Measurements from ENCODE around the gene ZCCHC7. TPM values are rescaled to one million over a fixed set of nuclear protein-coding genes. Genes with fewer than 3 reads are reported as not detected.
A peak's percentile ranks its signal among the peaks of the same experiment; 100 is the strongest.

Gene ZCCHC7
- total and polyA plus RNA-seq, 7 experiments from 2014 or later = 26.1 to 47.1 (median 40.3) TPM

- DNase-seq (no peak), ATAC-seq (no peak)
- H3K4me1 Mint-ChIP-seq = peaks cover 23 to 52% (median 39%) of the 10 kb centered on the region in 7 donors
- peak overlapping the region in 2 of 9 donors; percentile 2 to 18 for H3K27ac Mint-ChIP-seq
- Histone ChIP-seq H3K4me3 (ENCODE audit: low read length) (no peak overlapping the region), H3K27me3 (ENCODE audit: control insufficient read depth in 2 of 2, insufficient read depth in 2 of 2, low read length in 2 of 2) (no peaks in the 10 kb centered on the region), H3K36me3 (ENCODE audit: control insufficient read depth in 2 of 3, insufficient read depth in 3 of 3, low read length in 3 of 3) (peaks cover 0 to 8% (median 0%) of the 10 kb centered on the region in 3 experiments), H3K9me3 (ENCODE audit: control insufficient read depth in 2 of 3, low read length in 3 of 3) (no peaks in the 10 kb centered on the region), H3K4me1 (ENCODE audit: control insufficient read depth in 2 of 2, insufficient read depth in 2 of 2, low read length in 2 of 2) (no peaks in the 10 kb centered on the region), H3K27ac (ENCODE audit: low read depth, low read length) (no peak overlapping the region)
- H3K36me3 Mint-ChIP-seq = peaks cover 12 to 50% (median 41%) of the 10 kb centered on the region in 5 donors
- peaks cover 0 to 1% (median 0%) of the 10 kb centered on the region in 11 donors for H3K9me3 Mint-ChIP-seq
- H3K27me3 Mint-ChIP-seq = no peaks in the 10 kb centered on the region
- intact Hi-C loops (cut with micrococcal nuclease) = loop anchor here in 1 of 2 donors (2.0 kb wide), 1 partner anchor 14 kb away; no protein-coding TSS in a partner anchor
- peak overlapping the region in 1 of 10 donors; percentile 8 for H3K4me3 Mint-ChIP-seq
- ChIA-PET POLR2A (no interaction called here), CTCF (no interaction called here)
Measured at GRCh38 chr9:37210737-37211523, 90.6 kb downstream of the ZCCHC7 start.

- Histone ChIP-seq H3K27me3 (ENCODE audit: control insufficient read depth in 2 of 2, insufficient read depth in 2 of 2, low read length in 2 of 2) (no peaks in the 10 kb centered on the region), H3K4me1 (ENCODE audit: control insufficient read depth in 2 of 2, insufficient read depth in 2 of 2, low read length in 2 of 2) (no peaks in the 10 kb centered on the region), H3K9me3 (ENCODE audit: control insufficient read depth in 2 of 3, low read length in 3 of 3) (no peaks in the 10 kb centered on the region), H3K27ac (ENCODE audit: low read depth, low read length) (no peak overlapping the region), H3K4me3 (ENCODE audit: low read length) (no peak overlapping the region), H3K36me3 (ENCODE audit: control insufficient read depth in 2 of 3, insufficient read depth in 3 of 3, low read length in 3 of 3) (peaks cover 0 to 3% (median 0%) of the 10 kb centered on the region in 3 experiments)
- H3K27ac Mint-ChIP-seq = peak overlapping the region in 2 of 9 donors; percentile 3 to 40
- no peaks in the 10 kb centered on the region for H3K9me3 Mint-ChIP-seq
- DNase-seq (no peak), ATAC-seq (no peak)
- POLR2A ChIA-PET = interaction anchor here (0.7 to 0.9 kb wide), 3 partner anchors 27 to 91 kb away, joined by 3 to 4 read pairs (median 3); no protein-coding TSS in a partner anchor
- H3K27me3 Mint-ChIP-seq = no peaks in the 10 kb centered on the region
- CTCF ChIA-PET = interaction anchor here (0.7 kb wide), 1 partner anchor 18 kb away, joined by 3 read pairs; no protein-coding TSS in a partner anchor
- intact Hi-C loops (cut with micrococcal nuclease) = no loop called here
- H3K36me3 Mint-ChIP-seq = peaks cover 12 to 36% (median 31%) of the 10 kb centered on the region in 5 donors
- H3K4me3 Mint-ChIP-seq = peak overlapping the region in 2 of 10 donors; percentile 11 to 29
- H3K4me1 Mint-ChIP-seq = peaks cover 20 to 43% (median 32%) of the 10 kb centered on the region in 7 donors
Measured at GRCh38 chr9:37212435-37212834, 92.1 kb downstream of the ZCCHC7 start.

- H3K4me1 Mint-ChIP-seq = peaks cover 12 to 32% (median 19%) of the 10 kb centered on the region in 7 donors
- Histone ChIP-seq H3K36me3 (ENCODE audit: control insufficient read depth in 2 of 3, insufficient read depth in 3 of 3, low read length in 3 of 3) (no peaks in the 10 kb centered on the region), H3K27ac (ENCODE audit: low read depth, low read length) (no peak overlapping the region), H3K9me3 (ENCODE audit: control insufficient read depth in 2 of 3, low read length in 3 of 3) (no peaks in the 10 kb centered on the region), H3K4me3 (ENCODE audit: low read length) (no peak overlapping the region), H3K27me3 (ENCODE audit: control insufficient read depth in 2 of 2, insufficient read depth in 2 of 2, low read length in 2 of 2) (no peaks in the 10 kb centered on the region), H3K4me1 (ENCODE audit: control insufficient read depth in 2 of 2, insufficient read depth in 2 of 2, low read length in 2 of 2) (peaks cover 0 to 3% of the 10 kb centered on the region in 2 donors)
- H3K27me3 Mint-ChIP-seq = no peaks in the 10 kb centered on the region
- DNase-seq (no peak), ATAC-seq (no peak)
- ChIA-PET POLR2A (interaction anchor here (0.6 kb wide), 1 partner anchor 12 kb away, joined by 3 read pairs; no protein-coding TSS in a partner anchor), CTCF (interaction anchor here (0.5 to 1.2 kb wide), 3 partner anchors 12 to 447 kb away, joined by 3 read pairs; no protein-coding TSS in a partner anchor)
- intact Hi-C loops (cut with micrococcal nuclease) = no loop called here
- no peak overlapping the region for H3K4me3 Mint-ChIP-seq
- no peaks in the 10 kb centered on the region for H3K9me3 Mint-ChIP-seq
- peaks cover 0 to 21% (median 16%) of the 10 kb centered on the region in 5 donors for H3K36me3 Mint-ChIP-seq
- H3K27ac Mint-ChIP-seq = no peak overlapping the region
Measured at GRCh38 chr9:37215381-37215780, 95.0 kb downstream of the ZCCHC7 start.

GRCh38 chr9:37215830-37216229, 95.5 kb downstream of the ZCCHC7 start:
- ChIA-PET CTCF (interaction anchor here (0.6 kb wide), 1 partner anchor 347 kb away, joined by 3 read pairs; no protein-coding TSS in a partner anchor), POLR2A (no interaction called here)
- Mint-ChIP-seq H3K36me3 (peaks cover 0 to 21% (median 12%) of the 10 kb centered on the region in 5 donors), H3K27me3 (no peaks in the 10 kb centered on the region), H3K9me3 (no peaks in the 10 kb centered on the region), H3K27ac (no peak overlapping the region), H3K4me1 (peaks cover 11 to 31% (median 17%) of the 10 kb centered on the region in 7 donors), H3K4me3 (no peak overlapping the region)
- H3K4me3 ChIP-seq (ENCODE audit: low read length) = no peak overlapping the region
- H3K27ac ChIP-seq (ENCODE audit: low read depth, low read length) = no peak overlapping the region
- no peak for DNase-seq
- no peaks in the 10 kb centered on the region for H3K36me3 ChIP-seq (ENCODE audit: control insufficient read depth in 2 of 3, insufficient read depth in 3 of 3, low read length in 3 of 3)
- no peaks in the 10 kb centered on the region for H3K9me3 ChIP-seq (ENCODE audit: control insufficient read depth in 2 of 3, low read length in 3 of 3)
- ATAC-seq = no peak
- peaks cover 0 to 3% of the 10 kb centered on the region in 2 donors for H3K4me1 ChIP-seq (ENCODE audit: control insufficient read depth in 2 of 2, insufficient read depth in 2 of 2, low read length in 2 of 2)
- intact Hi-C loops (cut with micrococcal nuclease) = no loop called here
- no peaks in the 10 kb centered on the region for H3K27me3 ChIP-seq (ENCODE audit: control insufficient read depth in 2 of 2, insufficient read depth in 2 of 2, low read length in 2 of 2)

GRCh38 chr9:37217161-37217560, 96.8 kb downstream of the ZCCHC7 start:
- no peaks in the 10 kb centered on the region for H3K36me3 ChIP-seq (ENCODE audit: control insufficient read depth in 2 of 3, insufficient read depth in 3 of 3, low read length in 3 of 3)
- Mint-ChIP-seq H3K4me1 (peaks cover 12 to 38% (median 26%) of the 10 kb centered on the region in 7 donors), H3K36me3 (peaks cover 0 to 24% (median 10%) of the 10 kb centered on the region in 5 donors), H3K27ac (no peak overlapping the region), H3K27me3 (no peaks in the 10 kb centered on the region), H3K9me3 (no peaks in the 10 kb centered on the region), H3K4me3 (no peak overlapping the region)
- H3K4me3 ChIP-seq (ENCODE audit: low read length) = no peak overlapping the region
- DNase-seq (no peak), ATAC-seq (no peak)
- no peak overlapping the region for H3K27ac ChIP-seq (ENCODE audit: low read depth, low read length)
- H3K27me3 ChIP-seq (ENCODE audit: control insufficient read depth in 2 of 2, insufficient read depth in 2 of 2, low read length in 2 of 2) = no peaks in the 10 kb centered on the region
- CTCF ChIA-PET = no interaction called here
- POLR2A ChIA-PET = no interaction called here
- intact Hi-C loops (cut with micrococcal nuclease) = no loop called here
- H3K4me1 ChIP-seq (ENCODE audit: control insufficient read depth in 2 of 2, insufficient read depth in 2 of 2, low read length in 2 of 2) = peaks cover 0 to 3% of the 10 kb centered on the region in 2 donors
- no peaks in the 10 kb centered on the region for H3K9me3 ChIP-seq (ENCODE audit: control insufficient read depth in 2 of 3, low read length in 3 of 3)

GRCh38 chr9:37218800-37219425, 98.5 kb downstream of the ZCCHC7 start:
- CTCF ChIA-PET = interaction anchor here (0.6 kb wide), 1 partner anchor 1052 kb away, joined by 4 read pairs; no protein-coding TSS in a partner anchor
- ATAC-seq (no peak), DNase-seq (no peak)
- no peaks in the 10 kb centered on the region for H3K36me3 ChIP-seq (ENCODE audit: control insufficient read depth in 2 of 3, insufficient read depth in 3 of 3, low read length in 3 of 3)
- H3K27me3 ChIP-seq (ENCODE audit: control insufficient read depth in 2 of 2, insufficient read depth in 2 of 2, low read length in 2 of 2) = no peaks in the 10 kb centered on the region
- no peaks in the 10 kb centered on the region for H3K9me3 ChIP-seq (ENCODE audit: control insufficient read depth in 2 of 3, low read length in 3 of 3)
- POLR2A ChIA-PET = no interaction called here
- no peak overlapping the region for H3K27ac ChIP-seq (ENCODE audit: low read depth, low read length)
- peaks cover 0 to 3% of the 10 kb centered on the region in 2 donors for H3K4me1 ChIP-seq (ENCODE audit: control insufficient read depth in 2 of 2, insufficient read depth in 2 of 2, low read length in 2 of 2)
- no peak overlapping the region for H3K4me3 ChIP-seq (ENCODE audit: low read length)
- intact Hi-C loops (cut with micrococcal nuclease) = no loop called here
- Mint-ChIP-seq H3K4me1 (peaks cover 8 to 26% (median 24%) of the 10 kb centered on the region in 7 donors), H3K27ac (peak overlapping the region in 1 of 9 donors; percentile 5), H3K4me3 (no peak overlapping the region), H3K9me3 (no peaks in the 10 kb centered on the region), H3K36me3 (peaks cover 0 to 25% (median 8%) of the 10 kb centered on the region in 5 donors), H3K27me3 (no peaks in the 10 kb centered on the region)
